ENCODE data around the gene SPOCK1. TPM values are rescaled to one million over a fixed set of nuclear protein-coding genes. Genes with fewer than 3 reads are reported as not detected.
"Not testable (repeated sequence)": the region's sequence is repeated elsewhere in the genome, so short reads cannot be mapped to it uniquely, and the experiment has no call there.

SPOCK1 gene
- total and polyA plus RNA-seq, 2 experiments from 2014 or later: 268 to 471 TPM

DNA sequence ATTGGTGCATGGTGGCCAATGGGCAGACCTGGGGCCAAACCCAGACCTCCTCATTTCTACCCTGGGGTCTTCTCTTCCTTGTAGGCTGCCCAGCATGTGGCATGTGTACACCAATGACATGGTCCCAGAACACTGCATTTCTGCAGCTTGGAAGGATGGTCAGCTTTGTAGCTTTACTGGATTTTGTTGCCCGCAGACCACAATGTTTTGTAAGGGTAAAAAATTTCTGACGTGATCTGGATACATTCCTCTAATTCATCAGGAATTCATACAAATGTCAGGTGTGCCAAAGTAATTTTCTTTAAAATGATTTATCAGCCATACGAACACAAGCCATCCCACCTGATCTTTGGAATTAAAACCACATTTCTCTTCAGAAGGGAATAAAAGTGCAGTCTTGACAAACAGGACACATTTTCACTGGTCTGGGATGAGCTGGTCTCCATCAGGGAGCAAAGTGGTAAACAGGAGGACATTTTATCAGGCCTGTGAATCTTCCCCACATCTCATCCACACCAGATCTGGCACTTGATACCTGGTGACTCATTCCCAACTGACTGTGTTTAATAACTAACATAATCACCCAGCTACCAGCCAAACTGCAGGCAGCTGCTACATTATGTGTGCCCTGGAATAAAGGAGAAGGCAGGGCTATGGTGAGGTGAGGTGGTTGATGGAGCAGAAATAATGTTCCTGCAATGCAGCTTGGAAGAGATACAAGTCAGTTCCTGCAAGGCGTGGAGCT, 103.9 kb downstream of the SPOCK1 start:
- H3K36me3 ChIP-seq (ENCODE audit: low read depth): no peaks in the 10 kb centered on the region
- no peak overlapping the region for H3K4me3 ChIP-seq
- H3K79me2 ChIP-seq (ENCODE audit: insufficient read depth): peaks cover 99% of the 10 kb centered on the region
- WGBS, 2 experiments (ENCODE audit: low coverage in 1 of 2, low lambda C conversion rate in 2 of 2, missing lambda C conversion rate in 2 of 2): 71 to 81% methylated on average over 4 of the region's 4 CpGs
- DNase-seq: peak; percentile 74
- TF ChIP-seq EZH2 (IDR thresholded peaks at IDR 0.05; ENCODE audit: insufficient read depth, poor library complexity, severe bottlenecking) (no peak), EZH2phosphoT487 (IDR thresholded peaks at IDR 0.05; ENCODE audit: insufficient read depth, low read depth) (no peak)
- peaks cover 28% of the 10 kb centered on the region for H3K4me1 ChIP-seq (ENCODE audit: insufficient read depth)
- H3F3A ChIP-seq (ENCODE audit: insufficient read depth): peaks cover 30% of the 10 kb centered on the region; the same call in 1 of the 2 replicates
- no peak overlapping the region for H3K4me2 ChIP-seq (ENCODE audit: unreplicated experiment)
- no peak overlapping the region for H2AFZ ChIP-seq
- H3K27ac ChIP-seq: no peak overlapping the region
- no peaks in the 10 kb centered on the region for H3K9me3 ChIP-seq (ENCODE audit: low read depth)
- H3K9me2 ChIP-seq (ENCODE audit: insufficient read depth): no peaks in the 10 kb centered on the region
- in situ Hi-C loops (cut with MboI): no loop called here
- H3K27me3 ChIP-seq (replicated peaks; ENCODE audit: insufficient read depth): no peaks in the 10 kb centered on the region
- no peaks in the 10 kb centered on the region; the same call in 1 of the 2 replicates for H4K20me1 ChIP-seq (ENCODE audit: insufficient read depth)
- H3K9ac ChIP-seq: no peak overlapping the region

DNA sequence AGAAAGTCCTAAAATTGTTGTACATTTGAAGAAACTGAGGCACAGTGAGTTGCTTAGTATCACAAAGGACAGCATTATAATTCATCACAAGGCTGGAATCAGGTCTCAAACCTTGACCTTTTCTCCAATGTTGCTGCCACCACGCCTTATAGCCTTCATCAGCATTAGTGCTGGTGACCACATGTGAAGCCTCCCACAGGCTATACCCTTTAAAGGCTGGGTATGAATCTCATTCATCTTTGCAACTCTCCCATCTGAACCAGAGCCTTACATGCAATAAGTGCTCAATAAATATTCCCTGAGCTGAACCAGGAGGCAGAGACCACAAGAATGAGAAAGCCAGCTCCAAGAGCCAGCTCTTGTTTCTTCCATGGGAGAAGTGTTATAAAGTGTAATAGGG, 104.7 kb downstream of the SPOCK1 start:
- H3F3A ChIP-seq (ENCODE audit: insufficient read depth): peaks cover 30% of the 10 kb centered on the region; the same call in 1 of the 2 replicates
- no peak overlapping the region for H3K9ac ChIP-seq
- H3K4me3 ChIP-seq: no peak overlapping the region
- H4K20me1 ChIP-seq (ENCODE audit: insufficient read depth): no peaks in the 10 kb centered on the region; the same call in 1 of the 2 replicates
- no peaks in the 10 kb centered on the region for H3K9me2 ChIP-seq (ENCODE audit: insufficient read depth)
- no peak overlapping the region for H2AFZ ChIP-seq
- 94 to 96% methylated on average over 1 of the region's 1 CpG for WGBS, 2 experiments (ENCODE audit: low coverage in 1 of 2, low lambda C conversion rate in 2 of 2, missing lambda C conversion rate in 2 of 2)
- no peak for TF ChIP-seq EZH2phosphoT487 (IDR thresholded peaks at IDR 0.05; ENCODE audit: insufficient read depth, low read depth)
- no peak for TF ChIP-seq EZH2 (IDR thresholded peaks at IDR 0.05; ENCODE audit: insufficient read depth, poor library complexity, severe bottlenecking)
- DNase-seq: no peak
- in situ Hi-C loops (cut with MboI): no loop called here
- no peak overlapping the region for H3K27ac ChIP-seq
- no peaks in the 10 kb centered on the region for H3K9me3 ChIP-seq (ENCODE audit: low read depth)
- no peaks in the 10 kb centered on the region for H3K27me3 ChIP-seq (replicated peaks; ENCODE audit: insufficient read depth)
- peaks cover 28% of the 10 kb centered on the region for H3K4me1 ChIP-seq (ENCODE audit: insufficient read depth)
- peaks cover 99% of the 10 kb centered on the region for H3K79me2 ChIP-seq (ENCODE audit: insufficient read depth)
- no peaks in the 10 kb centered on the region for H3K36me3 ChIP-seq (ENCODE audit: low read depth)
- no peak overlapping the region for H3K4me2 ChIP-seq (ENCODE audit: unreplicated experiment)

DNA sequence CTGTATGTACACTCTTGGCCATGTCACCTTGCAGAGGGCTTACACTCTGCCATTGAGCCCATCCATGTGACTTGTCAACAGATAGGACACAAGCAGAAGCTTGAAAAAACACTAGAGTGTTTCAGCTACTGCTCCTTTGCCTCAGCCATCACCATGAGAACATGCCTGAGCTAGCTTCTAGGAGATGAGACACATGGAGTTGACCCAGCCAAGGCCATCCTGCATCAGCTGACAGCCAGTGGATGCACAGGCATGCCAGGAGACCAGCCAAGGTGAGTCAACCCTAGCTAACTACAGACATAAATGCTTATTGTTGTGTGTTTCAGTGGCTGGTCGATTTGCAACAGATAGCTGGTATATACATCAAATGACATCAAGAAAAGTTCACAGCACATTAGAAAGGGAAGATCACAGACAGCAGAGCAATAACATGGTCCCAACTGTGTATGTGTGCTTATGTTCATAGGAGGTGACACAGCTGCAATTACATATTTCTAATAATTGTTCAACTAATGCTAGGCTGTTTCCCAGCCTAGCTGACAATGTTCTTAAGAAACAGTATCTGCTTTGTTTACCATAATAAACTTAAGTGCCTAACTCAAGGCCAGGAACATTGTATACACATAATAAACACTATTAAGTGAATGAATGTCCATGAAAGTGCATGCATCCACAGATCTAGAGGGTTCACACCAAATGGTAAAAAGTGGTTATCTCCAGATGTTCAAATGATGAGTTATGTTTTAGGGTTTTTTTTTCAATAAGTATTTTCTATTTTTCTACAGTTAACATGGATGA, 105.7 kb downstream of the SPOCK1 start:
- Histone ChIP-seq H4K20me1 (ENCODE audit: insufficient read depth) (no peaks in the 10 kb centered on the region; the same call in 1 of the 2 replicates), H3K4me1 (ENCODE audit: insufficient read depth) (peaks cover 28% of the 10 kb centered on the region)
- peak; percentile 82 for DNase-seq

DNA sequence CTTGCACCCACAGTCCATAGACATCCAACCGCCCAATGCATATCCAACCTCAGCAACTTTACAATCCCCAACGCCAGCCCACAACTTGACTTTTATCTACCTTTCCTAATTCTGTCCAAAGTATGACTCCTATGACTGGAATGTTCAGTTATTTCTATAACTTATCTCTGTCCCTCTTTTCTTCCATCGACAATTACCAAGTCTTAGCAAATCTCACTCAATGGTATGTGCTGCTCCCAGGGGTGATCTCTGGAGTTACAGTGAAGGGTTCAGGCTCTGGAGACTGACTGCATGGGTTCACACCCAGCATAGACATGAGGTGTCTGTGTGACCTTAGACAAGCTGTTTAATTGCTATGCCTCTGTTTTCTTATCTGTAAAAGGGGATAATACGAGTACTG, 106.9 kb downstream of the SPOCK1 start:
- H3F3A ChIP-seq (ENCODE audit: insufficient read depth): peaks cover 30% of the 10 kb centered on the region; the same call in 1 of the 2 replicates
- no peak overlapping the region for H3K4me3 ChIP-seq
- no peaks in the 10 kb centered on the region for H3K27me3 ChIP-seq (replicated peaks; ENCODE audit: insufficient read depth)
- no peak overlapping the region for H3K4me2 ChIP-seq (ENCODE audit: unreplicated experiment)
- WGBS, 2 experiments (ENCODE audit: low coverage in 1 of 2, low lambda C conversion rate in 2 of 2, missing lambda C conversion rate in 2 of 2): 96 to 98% methylated on average over 4 of the region's 4 CpGs
- no peaks in the 10 kb centered on the region; the same call in 1 of the 2 replicates for H4K20me1 ChIP-seq (ENCODE audit: insufficient read depth)
- H3K4me1 ChIP-seq (ENCODE audit: insufficient read depth): peaks cover 28% of the 10 kb centered on the region
- peaks cover 99% of the 10 kb centered on the region for H3K79me2 ChIP-seq (ENCODE audit: insufficient read depth)
- DNase-seq: no peak
- in situ Hi-C loops (cut with MboI): no loop called here
- no peak overlapping the region for H2AFZ ChIP-seq
- TF ChIP-seq EZH2 (IDR thresholded peaks at IDR 0.05; ENCODE audit: insufficient read depth, poor library complexity, severe bottlenecking): no peak
- TF ChIP-seq EZH2phosphoT487 (IDR thresholded peaks at IDR 0.05; ENCODE audit: insufficient read depth, low read depth): no peak
- H3K36me3 ChIP-seq (ENCODE audit: low read depth): no peaks in the 10 kb centered on the region
- no peaks in the 10 kb centered on the region for H3K9me3 ChIP-seq (ENCODE audit: low read depth)
- H3K27ac ChIP-seq: no peak overlapping the region
- H3K9ac ChIP-seq: no peak overlapping the region
- H3K9me2 ChIP-seq (ENCODE audit: insufficient read depth): no peaks in the 10 kb centered on the region

More for the DNA sequence above, 105.7 kb downstream of the SPOCK1 start:
- no peak overlapping the region for H2AFZ ChIP-seq
- no peak overlapping the region for H3K9ac ChIP-seq
- H3K4me3 ChIP-seq: no peak overlapping the region
- WGBS, 2 experiments (ENCODE audit: low coverage in 1 of 2, low lambda C conversion rate in 2 of 2, missing lambda C conversion rate in 2 of 2): 52 to 71% methylated on average over 1 of the region's 1 CpG
- H3K9me2 ChIP-seq (ENCODE audit: insufficient read depth): no peaks in the 10 kb centered on the region
- H3F3A ChIP-seq (ENCODE audit: insufficient read depth): peaks cover 30% of the 10 kb centered on the region; the same call in 1 of the 2 replicates
- no peaks in the 10 kb centered on the region for H3K27me3 ChIP-seq (replicated peaks; ENCODE audit: insufficient read depth)
- in situ Hi-C loops (cut with MboI): no loop called here
- no peak for TF ChIP-seq EZH2 (IDR thresholded peaks at IDR 0.05; ENCODE audit: insufficient read depth, poor library complexity, severe bottlenecking)
- TF ChIP-seq EZH2phosphoT487 (IDR thresholded peaks at IDR 0.05; ENCODE audit: insufficient read depth, low read depth): no peak
- peaks cover 99% of the 10 kb centered on the region for H3K79me2 ChIP-seq (ENCODE audit: insufficient read depth)
- no peak overlapping the region for H3K4me2 ChIP-seq (ENCODE audit: unreplicated experiment)
- no peaks in the 10 kb centered on the region for H3K36me3 ChIP-seq (ENCODE audit: low read depth)
- H3K9me3 ChIP-seq (ENCODE audit: low read depth): no peaks in the 10 kb centered on the region
- no peak overlapping the region for H3K27ac ChIP-seq

DNA sequence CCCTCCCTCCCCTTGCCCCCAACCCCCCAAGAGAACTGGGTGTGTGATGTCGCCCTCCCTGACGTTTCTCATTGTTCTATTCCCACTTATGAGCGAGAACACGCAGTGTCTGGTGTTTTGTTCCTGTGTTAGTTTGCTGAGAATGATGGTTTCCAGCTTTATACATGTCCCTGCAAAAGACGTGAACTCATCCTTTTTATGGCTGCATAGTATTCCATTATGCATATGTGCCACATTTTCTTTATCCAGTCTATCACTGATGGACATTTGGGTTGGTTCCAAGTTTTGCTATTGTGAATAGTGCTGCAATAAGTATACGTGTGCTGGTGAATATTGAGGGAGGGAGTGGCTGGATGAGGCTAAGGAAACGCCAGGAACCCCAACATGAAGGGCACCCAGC, 108.1 kb downstream of the SPOCK1 start:
- WGBS, 2 experiments (ENCODE audit: low coverage in 1 of 2, low lambda C conversion rate in 2 of 2, missing lambda C conversion rate in 2 of 2): 96 to 97% methylated on average over 7 of the region's 7 CpGs
- H3K36me3 ChIP-seq (ENCODE audit: low read depth); H4K20me1 ChIP-seq (ENCODE audit: insufficient read depth); H3K4me2 ChIP-seq (ENCODE audit: unreplicated experiment); DNase-seq; H2AFZ ChIP-seq; H3K9me3 ChIP-seq (ENCODE audit: low read depth); H3K9me2 ChIP-seq (ENCODE audit: insufficient read depth); H3K27ac ChIP-seq; in situ Hi-C loops (cut with MboI); H3K4me3 ChIP-seq; H3K9ac ChIP-seq; H3K27me3 ChIP-seq (replicated peaks; ENCODE audit: insufficient read depth): not testable (repeated sequence)
- peaks cover 99% of the 10 kb centered on the region for H3K79me2 ChIP-seq (ENCODE audit: insufficient read depth)
- peaks cover 28% of the 10 kb centered on the region for H3K4me1 ChIP-seq (ENCODE audit: insufficient read depth)
- peaks cover 38% of the 10 kb centered on the region; the same call in 1 of the 2 replicates for H3F3A ChIP-seq (ENCODE audit: insufficient read depth)
